Ectodermal cell (in vitro differentiated cells): ENCODE data around the gene GNL1.

ENCODE experiments used
- H3K27ac ChIP-seq: 2 replicates; pipeline ENCODE4 v1.7.0; 2013; ENCODE audit warnings: mild to moderate bottlenecking, low read depth, low read length; ENCODE audit not compliant: insufficient read depth, poor library complexity, severe bottlenecking
- H3K27me3 ChIP-seq: 2 replicates; pipeline ENCODE4 v1.7.0; 2013; ENCODE audit warnings: mild to moderate bottlenecking, low read length; ENCODE audit not compliant: insufficient read depth, control insufficient read depth, poor library complexity, severe bottlenecking
- H3K36me3 ChIP-seq: one replicate; pipeline ENCODE4 v1.7.0; 2013; ENCODE audit warnings: low read length; ENCODE audit not compliant: control insufficient read depth, insufficient read depth
- H3K4me1 ChIP-seq: one replicate; pipeline ENCODE4 v1.7.0; 2013; ENCODE audit warnings: low read length; ENCODE audit not compliant: control insufficient read depth, insufficient read depth
- H3K4me3 ChIP-seq: 2 replicates; pipeline ENCODE4 v1.7.0; 2013; ENCODE audit warnings: low read depth, low read length, control low read depth; ENCODE audit not compliant: insufficient read depth
- H3K9me3 ChIP-seq: 2 replicates; pipeline ENCODE4 v1.7.0; 2013; ENCODE audit warnings: mild to moderate bottlenecking, low read length, moderate library complexity; ENCODE audit not compliant: control insufficient read depth
- WGBS, 2 experiments: methylation state at CpG; one replicate each; pipeline ENCODE4 v1.1.7; 2013; ENCODE audit warnings: missing lambda C conversion rate in 2 of 2; 5-methylcytosine and 5-hydroxymethylcytosine counted together

Gene GNL1

GRCh38 chr6:30570740-30571074, 14.4 kb upstream of the GNL1 start:
- Histone ChIP-seq H3K9me3 (no peaks in the 10 kb centered on the region), H3K36me3 (no peaks in the 10 kb centered on the region), H3K4me1 (peaks cover 12% of the 10 kb centered on the region), H3K27ac (no peak overlapping the region), H3K4me3 (peak overlapping the region; percentile 91), H3K27me3 (peaks cover 13% of the 10 kb centered on the region)
- WGBS, 2 experiments: 11 to 13% methylated on average over 18 of the region's 18 CpGs

- peaks cover 12% of the 10 kb centered on the region for H3K4me1 ChIP-seq
- no peaks in the 10 kb centered on the region for H3K36me3 ChIP-seq
- peak overlapping the region; percentile 91 for H3K4me3 ChIP-seq
- no peak overlapping the region for H3K27ac ChIP-seq
- 83 to 85% methylated on average over 1 of the region's 1 CpG for WGBS, 2 experiments
- no peaks in the 10 kb centered on the region for H3K9me3 ChIP-seq
- H3K27me3 ChIP-seq: peaks cover 13% of the 10 kb centered on the region
Observed at GRCh38 chr6:30570263-30570662, 14.0 kb upstream of the GNL1 start.

- no peak overlapping the region for H3K4me3 ChIP-seq
- WGBS, 2 experiments: 71 to 78% methylated on average over 3 of the region's 3 CpGs
- no peaks in the 10 kb centered on the region for H3K9me3 ChIP-seq
- no peak overlapping the region for H3K27ac ChIP-seq
- peaks cover 12% of the 10 kb centered on the region for H3K4me1 ChIP-seq
- peaks cover 13% of the 10 kb centered on the region for H3K27me3 ChIP-seq
- no peaks in the 10 kb centered on the region for H3K36me3 ChIP-seq
Observed at GRCh38 chr6:30568245-30568644, 12.0 kb upstream of the GNL1 start.

- no peaks in the 10 kb centered on the region for H3K9me3 ChIP-seq
- peaks cover 9% of the 10 kb centered on the region for H3K36me3 ChIP-seq
- H3K27ac ChIP-seq: no peak overlapping the region
- H3K27me3 ChIP-seq: peaks cover 12% of the 10 kb centered on the region
- no peak overlapping the region for H3K4me3 ChIP-seq
- no peaks in the 10 kb centered on the region for H3K4me1 ChIP-seq
Observed at GRCh38 chr6:30565772-30566171, 9.5 kb upstream of the GNL1 start.

GRCh38 chr6:30564114-30564513, 7.8 kb upstream of the GNL1 start:
- Histone ChIP-seq H3K36me3 (peaks cover 9% of the 10 kb centered on the region), H3K4me3 (no peak overlapping the region), H3K4me1 (no peaks in the 10 kb centered on the region), H3K9me3 (no peaks in the 10 kb centered on the region), H3K27me3 (no peaks in the 10 kb centered on the region), H3K27ac (no peak overlapping the region)
- WGBS, 2 experiments: 95 to 97% methylated on average over 1 of the region's 1 CpG

GRCh38 chr6:30562470-30563425, 6.5 kb upstream of the GNL1 start:
- WGBS, 2 experiments: 96% methylated on average over 14 of the region's 14 CpGs
- peaks cover 4% of the 10 kb centered on the region for H3K4me1 ChIP-seq

GRCh38 chr6:30560930-30561329, 4.6 kb upstream of the GNL1 start:
- WGBS, 2 experiments: 94 to 97% methylated on average over 3 of the region's 3 CpGs
- peaks cover 9% of the 10 kb centered on the region for H3K36me3 ChIP-seq
- H3K4me3 ChIP-seq: no peak overlapping the region

More at GRCh38 chr6:30562470-30563425, 6.5 kb upstream of the GNL1 start:
- Histone ChIP-seq H3K27ac (no peak overlapping the region), H3K36me3 (peaks cover 9% of the 10 kb centered on the region), H3K4me3 (no peak overlapping the region), H3K27me3 (no peaks in the 10 kb centered on the region), H3K9me3 (no peaks in the 10 kb centered on the region)

GRCh38 chr6:30557683-30557981, 1.3 kb upstream of the GNL1 start:
- peak overlapping the region; percentile 76 for H3K4me3 ChIP-seq
- 3 to 7% methylated on average over 6 of the region's 6 CpGs for whole genome bisulfite sequencing, 2 experiments
- no peaks in the 10 kb centered on the region for H3K27me3 ChIP-seq
- peaks cover 24% of the 10 kb centered on the region for H3K36me3 ChIP-seq
- H3K27ac ChIP-seq: peak overlapping the region; percentile 98
- H3K4me1 ChIP-seq: peaks cover 9% of the 10 kb centered on the region
- no peaks in the 10 kb centered on the region for H3K9me3 ChIP-seq

More at GRCh38 chr6:30560930-30561329, 4.6 kb upstream of the GNL1 start:
- Histone ChIP-seq H3K9me3 (no peaks in the 10 kb centered on the region), H3K4me1 (peaks cover 4% of the 10 kb centered on the region), H3K27ac (no peak overlapping the region), H3K27me3 (no peaks in the 10 kb centered on the region)

- H3K4me3 ChIP-seq: peak within 1 kb of the TSS; percentile 76
- H3K27ac ChIP-seq: peak within 1 kb of the TSS; percentile 98
- H3K9me3 ChIP-seq: no peaks in the 10 kb centered on the region
- 0% methylated on average over 42 of the region's 42 CpGs for WGBS, 2 experiments
- no peaks in the 10 kb centered on the region for H3K27me3 ChIP-seq
- peaks cover 22% of the 10 kb centered on the region for H3K36me3 ChIP-seq
- H3K4me1 ChIP-seq: peaks cover 9% of the 10 kb centered on the region
Observed at GRCh38 chr6:30556906-30557682, 805 bp upstream of the GNL1 start, which contains the start of gene PRR3. TSS of gene PRR3 (plus strand) at chr6:30557295. CDS start at chr6:30557345, 50 bp downstream.

- Histone ChIP-seq H3K4me1 (peaks cover 9% of the 10 kb centered on the region), H3K27ac (peak overlapping the region; percentile 98), H3K36me3 (peaks cover 21% of the 10 kb centered on the region), H3K9me3 (no peaks in the 10 kb centered on the region), H3K4me3 (peak overlapping the region; percentile 76), H3K27me3 (no peaks in the 10 kb centered on the region)
- 0% methylated on average over 12 of the region's 15 CpGs for WGBS, 2 experiments
Observed at GRCh38 chr6:30555816-30556065, 548 bp downstream of the GNL1 start.
